ENCODE results near the gene CNOT1.

The CNOT1 gene

GRCh38 chr16:58475091-58475619, 154.5 kb downstream of the CNOT1 start:
- DNase-seq: no peak

GRCh38 chr16:58474296-58474695, 155.3 kb downstream of the CNOT1 start:
- DNase-seq: no peak

- DNase-seq: no peak
These were observed 156.8 kb downstream of the CNOT1 start for GRCh38 chr16:58472827-58473226.

- DNase-seq: no peak
These were observed 157.4 kb downstream of the CNOT1 start for GRCh38 chr16:58472266-58472665.

GRCh38 chr16:58471209-58471975, 158.2 kb downstream of the CNOT1 start:
- DNase-seq: peak; percentile 84
